A549 (cell line): ENCODE results near the gene TNFRSF19. TPM values are rescaled to one million over a fixed set of nuclear protein-coding genes. Genes with fewer than 3 reads are reported as not detected.
A peak's percentile ranks its signal among the peaks of the same experiment; 100 is the strongest.
"Not testable (repeated sequence)": the region's sequence is repeated elsewhere in the genome, so short reads cannot be mapped to it uniquely, and the experiment has no call there.

Experiments
- ATAC-seq, 2 experiments: fragments of 200-7000 bp in 1 of 2; fragments of >200 bp in 1 of 2; cut with Nextera tagmentation in 1 of 2; cut with Tn5 transposase in 1 of 2; 3 replicates each; pipeline versions ENCODE4 v1.8.0 to v1.9.1; 2018 to 2020; ENCODE audit warnings: mild to moderate bottlenecking in 1 of 2, moderate library complexity in 1 of 2
- CTCF ChIA-PET: fragments of 300-600 bp; sonication (Branson Sonifier 250); formaldehyde crosslinking; extraction: SDS; loops from one replicate; lab custom pipeline; 2021; ENCODE audit warnings: antibody characterized with exemption, inconsistent platforms; lab: Yijun Ruan, JAX
- POLR2A ChIA-PET: fragments of 350-600 bp; formaldehyde crosslinking; extraction: SDS; loops from one replicate; lab custom pipeline; 2021; ENCODE audit warnings: antibody characterized with exemption, inconsistent platforms; lab: Yijun Ruan, JAX
- DNase-seq, 2 experiments: peaks; one replicate each; pipeline versions ENCODE4 v3.0.0 to v3.0.0-alpha.2; 2011 to 2016; ENCODE audit warnings: low read depth in 1 of 2, low spot score in 1 of 2
- FAIRE-seq: peaks from 2 replicates; lab custom pipeline; 2011; peaks lifted over from hg19 to GRCh38; lab: Jason Lieb, UNC
- H3K27ac ChIP-seq, 2 experiments: fragments of >200 bp; sonication (Bioruptor Twin); formaldehyde crosslinking; 3 replicates each; pipeline ENCODE4 v1.5.1; 2016 to 2017
- H3K4me1 ChIP-seq: fragments of >200 bp; sonication (Bioruptor Twin); formaldehyde crosslinking; 3 replicates; pipeline ENCODE4 v1.6.1; 2016
- H3K4me2 ChIP-seq: fragments of >200 bp; sonication (Bioruptor Twin); formaldehyde crosslinking; 3 replicates; pipeline ENCODE4 v1.6.1; 2016
- H3K4me3 ChIP-seq: fragments of >200 bp; sonication (Bioruptor Twin); formaldehyde crosslinking; 3 replicates; pipeline ENCODE4 v1.5.1; 2016
- H3K9me3 ChIP-seq: fragments of >200 bp; sonication (Bioruptor Twin); formaldehyde crosslinking; 3 replicates; pipeline ENCODE4 v1.6.1; 2016
- CHD2 ChIP-seq: fragments of 150-350 bp; IDR thresholded peaks from 2 replicates; pipeline ENCODE4 v1.6.1; 2014; ENCODE audit warnings: low read length; ENCODE audit not compliant: partially characterized antibody
- EHF ChIP-seq: fragments of 250-450 bp; sonication (Bioruptor Pico); IDR thresholded peaks from 2 replicates; pipeline ENCODE4 v1.5.0; 2020; ENCODE audit warnings: mild to moderate bottlenecking
- HEYL ChIP-seq: fragments of 250-450 bp; sonication (Bioruptor Pico); IDR thresholded peaks from 2 replicates; pipeline ENCODE4 v1.8.0; 2021; ENCODE audit warnings: mild to moderate bottlenecking, moderate library complexity
- KDM5A ChIP-seq: fragments of 200-600 bp; sonication (generic); IDR thresholded peaks from 2 replicates; pipeline ENCODE4 v1.6.1; 2016; ENCODE audit warnings: antibody characterized with exemption, mild to moderate bottlenecking
- MYC ChIP-seq: IDR thresholded peaks from 2 replicates; pipeline ENCODE4 v1.6.1; 2012; ENCODE audit warnings: mild to moderate bottlenecking, inconsistent platforms, low read length, improper control_type of control experiment, borderline replicate concordance
- NFE2L2 ChIP-seq: fragments of 150-350 bp; conservative IDR thresholded peaks from 2 replicates; pipeline ENCODE4 v1.6.1; 2014; ENCODE audit warnings: low read length
- NR3C1 ChIP-seq: fragments of >200 bp; sonication (Bioruptor Twin); formaldehyde crosslinking; IDR thresholded peaks from 3 replicates; pipeline ENCODE4 v1.6.1; 2017
- POLR2AphosphoS2 ChIP-seq: conservative IDR thresholded peaks from 2 replicates; pipeline ENCODE4 v1.6.1; 2012; ENCODE audit warnings: low read length, improper control_type of control experiment, inconsistent platforms
- RARB ChIP-seq: fragments of 250-450 bp; sonication (Bioruptor Pico); IDR thresholded peaks from 2 replicates; pipeline ENCODE4 v1.8.0; 2021; ENCODE audit warnings: mild to moderate bottlenecking, moderate library complexity
- RFX5 ChIP-seq: fragments of 450-650 bp; IDR thresholded peaks from 2 replicates; pipeline ENCODE4 v1.7.1; 2014; ENCODE audit warnings: antibody characterized with exemption, mild to moderate bottlenecking, moderate library complexity
- RNF2 ChIP-seq: fragments of 200-600 bp; sonication (generic); IDR thresholded peaks from 2 replicates; pipeline ENCODE4 v1.6.1; 2016; ENCODE audit warnings: low read depth, mild to moderate bottlenecking, antibody characterized with exemption, moderate library complexity, borderline replicate concordance
- ZFP36 ChIP-seq: fragments of 450-650 bp; IDR thresholded peaks from 2 replicates; pipeline ENCODE4 v1.6.1; 2014; ENCODE audit warnings: borderline replicate concordance; ENCODE audit not compliant: partially characterized antibody
- ZNF302 ChIP-seq: fragments of 250-450 bp; sonication (Bioruptor Pico); IDR thresholded peaks from 2 replicates; pipeline ENCODE4 v1.9.0; 2021; ENCODE audit warnings: inconsistent platforms, mild to moderate bottlenecking, moderate library complexity
- WGBS: methylation state at CpG from one replicate; pipeline ENCODE4 v1.1.6; 2017; ENCODE audit errors: missing lambda C conversion rate; 5-methylcytosine and 5-hydroxymethylcytosine counted together
- polyA minus RNA-seq: library from RNA; depleted of rRNA, polyadenylated mRNA; stranded (reverse); fragments of >200 nt; gene quantifications from 2 replicates; pipeline ENCODE4 v1.2.3, GENCODE V29; 2011; rRNA and poly(A)+ RNA removed
- polyA plus RNA-seq, 4 experiments: library from polyadenylated mRNA; depleted of rRNA in 3 of 4; stranded (reverse); fragments of >200 nt; fragmentation: RNase III in 1 of 4; extraction: RNeasy Plus Mini Kit Qiagen cat#74134 plus additional on column Dnase treatment in 1 of 4; gene quantifications; 2 replicates in 3 of 4; 3 replicates in 1 of 4; pipeline ENCODE4 v1.2.3, GENCODE V29; 2011 to 2017
- TF ChIP-seq, protein P1 (sequence below): fragments of 250-450 bp; sonication (Bioruptor Pico); IDR thresholded peaks from 2 replicates; pipeline ENCODE4 v1.5.0; 2021; ENCODE audit warnings: mild to moderate bottlenecking, moderate library complexity, borderline replicate concordance
- TF ChIP-seq, protein P2 (sequence below): fragments of >200 bp; sonication (Bioruptor Twin); formaldehyde crosslinking; IDR thresholded peaks from 2 replicates; pipeline ENCODE4 v1.6.1; 2016
- TF ChIP-seq, protein P3 (sequence below): fragments of 250-450 bp; sonication (Bioruptor Pico); IDR thresholded peaks from 2 replicates; pipeline ENCODE4 v1.5.0; 2020; ENCODE audit warnings: low read depth, mild to moderate bottlenecking, moderate library complexity

Gene TNFRSF19, protein sequence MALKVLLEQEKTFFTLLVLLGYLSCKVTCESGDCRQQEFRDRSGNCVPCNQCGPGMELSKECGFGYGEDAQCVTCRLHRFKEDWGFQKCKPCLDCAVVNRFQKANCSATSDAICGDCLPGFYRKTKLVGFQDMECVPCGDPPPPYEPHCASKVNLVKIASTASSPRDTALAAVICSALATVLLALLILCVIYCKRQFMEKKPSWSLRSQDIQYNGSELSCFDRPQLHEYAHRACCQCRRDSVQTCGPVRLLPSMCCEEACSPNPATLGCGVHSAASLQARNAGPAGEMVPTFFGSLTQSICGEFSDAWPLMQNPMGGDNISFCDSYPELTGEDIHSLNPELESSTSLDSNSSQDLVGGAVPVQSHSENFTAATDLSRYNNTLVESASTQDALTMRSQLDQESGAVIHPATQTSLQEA
- 1.2 and 1.5 TPM in 2 replicates for polyA plus RNA-seq (2011; rRNA removed)
- polyA plus RNA-seq (2012; cell fraction: cytosol; rRNA removed), result 0.15 and 0.21 TPM in 2 replicates
- polyA plus RNA-seq (2012; cell fraction: nucleus; rRNA removed), result 0.38 and 0.39 TPM in 2 replicates
- polyA plus RNA-seq (2017; fragmentation: RNase III; extraction: RNeasy Plus Mini Kit Qiagen cat#74134 plus additional on column Dnase treatment), result 1.4 to 1.9 TPM (median 1.8 TPM) in 3 replicates
- polyA minus RNA-seq, result 0.99 and 1.4 TPM in 2 replicates

DNA sequence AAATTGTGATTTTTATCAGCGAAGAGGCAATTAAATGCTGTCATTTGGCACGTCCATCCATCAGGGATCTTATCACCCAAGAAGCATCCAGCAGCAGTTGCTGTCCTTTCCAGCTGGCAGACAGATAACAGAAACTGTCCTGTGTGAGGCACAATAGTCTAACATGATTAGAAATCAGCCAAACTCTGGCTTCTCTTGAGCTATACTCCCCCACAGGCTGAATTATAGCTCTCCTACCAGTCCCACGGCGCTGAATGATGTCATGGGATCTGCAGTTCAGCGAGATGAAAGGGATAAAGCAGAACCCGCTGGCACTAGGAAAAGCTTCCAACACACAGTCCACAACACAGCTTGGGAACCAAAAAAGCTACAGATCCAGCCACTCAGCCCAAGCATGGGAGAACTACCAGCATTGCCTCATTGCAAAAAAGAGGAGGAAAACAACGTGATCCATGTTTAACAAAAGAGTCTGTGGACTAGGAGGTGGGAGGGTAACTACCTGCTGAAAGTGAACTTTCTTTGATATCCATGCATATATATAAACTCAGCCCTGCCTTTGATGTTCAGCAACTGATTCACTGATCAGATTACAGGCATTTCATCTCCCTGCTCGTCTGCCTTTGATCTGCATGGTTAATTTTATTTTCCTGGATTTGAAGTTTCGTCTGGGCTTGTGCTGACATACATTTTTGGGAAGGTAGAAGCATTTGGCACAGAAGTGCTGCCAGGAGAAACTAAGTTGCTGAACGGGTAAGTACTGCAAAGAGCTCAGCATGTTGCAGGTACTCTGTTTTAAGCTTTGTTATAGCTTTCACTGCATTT, at the start of gene TNFRSF19:
Gene TNFRSF19, plus strand, starts transcription at position 314 of the 822 bp plus-strand sequence. CDS start 19,772 bp downstream, outside the sequence.
- H3K27ac ChIP-seq, result peak within 1 kb of the TSS in 1 of 2 experiments; percentile 37; a peak in 1 of 6 replicates
- H3K4me3 ChIP-seq, result no peak within 1 kb of the TSS
- TF ChIP-seq POLR2AphosphoS2, result no peak
- no peak for TF ChIP-seq RFX5
- TF ChIP-seq RNF2, result peak; percentile 2; the same call in 1 of the 2 replicates
- ChIA-PET CTCF (interaction anchor here (1.0 kb wide), 1 partner anchor 319 kb away, joined by 3 read pairs; the partner anchor contains the start of gene MIPEP), POLR2A (interaction anchor here (0.6 to 1.5 kb wide), 2 partner anchors 11 to 20 kb away, joined by 3 to 6 read pairs; no protein-coding TSS in a partner anchor)
- peak within 1 kb of the TSS; percentile 54 for H3K4me2 ChIP-seq
- no peak for DNase-seq
- peaks cover 6% of the 10 kb centered on the region; the same call in 1 of the 3 replicates for H3K4me1 ChIP-seq
- H3K9me3 ChIP-seq, result no peaks in the 10 kb centered on the region
- peak; percentile 54 to 65; a peak in 4 of 6 replicates for ATAC-seq
- no peak for FAIRE-seq
- WGBS, result 7% methylated on average over 10 of the region's 10 CpGs

DNA sequence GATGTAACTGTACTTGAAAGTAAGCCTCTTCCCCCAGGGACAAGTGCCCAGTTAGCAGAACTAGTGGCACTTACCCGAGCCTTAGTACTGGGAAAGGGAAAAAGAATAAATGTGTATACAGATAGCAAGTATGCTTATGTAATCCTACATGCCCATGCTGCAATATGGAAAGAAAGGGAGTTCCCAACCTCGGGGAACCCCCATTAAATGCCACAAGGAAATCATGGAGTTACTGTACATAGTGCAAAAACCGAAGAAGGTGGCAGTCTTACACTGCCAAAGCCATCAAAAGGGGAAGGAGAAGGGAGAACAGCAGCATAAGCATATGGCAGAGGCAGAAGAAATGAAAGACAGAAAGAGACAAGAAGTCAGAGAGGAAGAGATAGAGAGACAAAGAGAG, 40.3 kb upstream of the TNFRSF19 start:
- CTCF ChIA-PET, H3K27ac ChIP-seq, H3K4me2 ChIP-seq, H3K4me3 ChIP-seq, FAIRE-seq, H3K9me3 ChIP-seq, ATAC-seq, DNase-seq, H3K4me1 ChIP-seq, POLR2A ChIA-PET: not testable (repeated sequence)
- 10% methylated on average over 3 of the region's 3 CpGs for WGBS

DNA sequence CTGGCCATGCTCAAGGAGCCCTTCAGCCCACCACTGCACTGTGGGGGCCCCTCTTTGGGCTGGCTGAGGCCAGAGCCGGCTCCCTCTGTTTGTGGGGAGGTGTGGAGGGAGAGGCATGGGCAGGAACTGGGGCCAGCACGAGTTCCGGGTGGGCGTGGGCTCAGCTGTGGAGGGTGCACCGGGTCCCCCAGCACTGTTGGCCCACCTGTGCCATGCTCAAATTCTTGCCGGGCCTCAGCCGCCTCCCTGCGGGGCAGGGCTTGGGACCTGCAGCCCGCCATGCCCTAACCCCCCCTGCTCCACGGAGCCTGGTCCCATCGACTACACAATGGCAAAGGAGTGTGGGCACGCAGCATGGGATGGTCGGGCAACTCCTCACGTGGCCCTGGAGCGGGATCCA, 38.8 kb upstream of the TNFRSF19 start:
- 68% methylated on average over 4 of the region's 15 CpGs for WGBS
- H3K27ac ChIP-seq, result no peak overlapping the region
- no peak for ATAC-seq
- H3K4me2 ChIP-seq, result no peak overlapping the region
- no peak for DNase-seq
- POLR2A ChIA-PET, result no interaction called here
- TF ChIP-seq EHF (CRISPR knock-in tag), result no peak
- no peak for TF ChIP-seq NFE2L2
- no peak for TF ChIP-seq HEYL (CRISPR knock-in tag)
- TF ChIP-seq ZFP36, result no peak
- TF ChIP-seq ZNF302, result no peak
- TF ChIP-seq, protein P1, sequence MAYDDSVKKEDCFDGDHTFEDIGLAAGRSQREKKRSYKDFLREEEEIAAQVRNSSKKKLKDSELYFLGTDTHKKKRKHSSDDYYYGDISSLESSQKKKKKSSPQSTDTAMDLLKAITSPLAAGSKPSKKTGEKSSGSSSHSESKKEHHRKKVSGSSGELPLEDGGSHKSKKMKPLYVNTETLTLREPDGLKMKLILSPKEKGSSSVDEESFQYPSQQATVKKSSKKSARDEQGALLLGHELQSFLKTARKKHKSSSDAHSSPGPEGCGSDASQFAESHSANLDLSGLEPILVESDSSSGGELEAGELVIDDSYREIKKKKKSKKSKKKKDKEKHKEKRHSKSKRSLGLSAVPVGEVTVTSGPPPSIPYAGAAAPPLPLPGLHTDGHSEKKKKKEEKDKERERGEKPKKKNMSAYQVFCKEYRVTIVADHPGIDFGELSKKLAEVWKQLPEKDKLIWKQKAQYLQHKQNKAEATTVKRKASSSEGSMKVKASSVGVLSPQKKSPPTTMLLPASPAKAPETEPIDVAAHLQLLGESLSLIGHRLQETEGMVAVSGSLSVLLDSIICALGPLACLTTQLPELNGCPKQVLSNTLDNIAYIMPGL (CRISPR knock-in tag), result no peak
- no peak for TF ChIP-seq RARB (CRISPR knock-in tag)
- no peak for TF ChIP-seq CHD2
- no peak for TF ChIP-seq KDM5A
- no peak for TF ChIP-seq MYC
- TF ChIP-seq, protein P2, sequence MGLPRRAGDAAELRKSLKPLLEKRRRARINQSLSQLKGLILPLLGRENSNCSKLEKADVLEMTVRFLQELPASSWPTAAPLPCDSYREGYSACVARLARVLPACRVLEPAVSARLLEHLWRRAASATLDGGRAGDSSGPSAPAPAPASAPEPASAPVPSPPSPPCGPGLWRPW, result no peak
- TF ChIP-seq NR3C1, result no peak
- TF ChIP-seq, protein P3, sequence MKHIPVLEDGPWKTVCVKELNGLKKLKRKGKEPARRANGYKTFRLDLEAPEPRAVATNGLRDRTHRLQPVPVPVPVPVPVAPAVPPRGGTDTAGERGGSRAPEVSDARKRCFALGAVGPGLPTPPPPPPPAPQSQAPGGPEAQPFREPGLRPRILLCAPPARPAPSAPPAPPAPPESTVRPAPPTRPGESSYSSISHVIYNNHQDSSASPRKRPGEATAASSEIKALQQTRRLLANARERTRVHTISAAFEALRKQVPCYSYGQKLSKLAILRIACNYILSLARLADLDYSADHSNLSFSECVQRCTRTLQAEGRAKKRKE (CRISPR knock-in tag), result no peak
- TF ChIP-seq, all 56 proteins: peak for 0
- CTCF ChIA-PET, result interaction anchor here (1.0 kb wide), 1 partner anchor 13 kb away, joined by 3 read pairs; no protein-coding TSS in a partner anchor
- no peaks in the 10 kb centered on the region for H3K9me3 ChIP-seq
- FAIRE-seq, result no peak
- no peak overlapping the region for H3K4me3 ChIP-seq
- no peaks in the 10 kb centered on the region for H3K4me1 ChIP-seq
